Measurements from ENCODE around the gene HPCAL1.

The HPCAL1 gene

GRCh38 chr2:10264506-10265328, 38.0 kb upstream of the HPCAL1 start:
- no peak overlapping the region for H3K4me3 ChIP-seq (ENCODE audit: low read depth, low read length)
- ChIA-PET POLR2A (no interaction called here), CTCF (interaction anchor here (0.8 to 1.9 kb wide), 2 partner anchors 141 to 170 kb away, joined by 3 to 7 read pairs; no protein-coding TSS in a partner anchor)
- TF ChIP-seq, protein P1, sequence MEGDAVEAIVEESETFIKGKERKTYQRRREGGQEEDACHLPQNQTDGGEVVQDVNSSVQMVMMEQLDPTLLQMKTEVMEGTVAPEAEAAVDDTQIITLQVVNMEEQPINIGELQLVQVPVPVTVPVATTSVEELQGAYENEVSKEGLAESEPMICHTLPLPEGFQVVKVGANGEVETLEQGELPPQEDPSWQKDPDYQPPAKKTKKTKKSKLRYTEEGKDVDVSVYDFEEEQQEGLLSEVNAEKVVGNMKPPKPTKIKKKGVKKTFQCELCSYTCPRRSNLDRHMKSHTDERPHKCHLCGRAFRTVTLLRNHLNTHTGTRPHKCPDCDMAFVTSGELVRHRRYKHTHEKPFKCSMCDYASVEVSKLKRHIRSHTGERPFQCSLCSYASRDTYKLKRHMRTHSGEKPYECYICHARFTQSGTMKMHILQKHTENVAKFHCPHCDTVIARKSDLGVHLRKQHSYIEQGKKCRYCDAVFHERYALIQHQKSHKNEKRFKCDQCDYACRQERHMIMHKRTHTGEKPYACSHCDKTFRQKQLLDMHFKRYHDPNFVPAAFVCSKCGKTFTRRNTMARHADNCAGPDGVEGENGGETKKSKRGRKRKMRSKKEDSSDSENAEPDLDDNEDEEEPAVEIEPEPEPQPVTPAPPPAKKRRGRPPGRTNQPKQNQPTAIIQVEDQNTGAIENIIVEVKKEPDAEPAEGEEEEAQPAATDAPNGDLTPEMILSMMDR (IDR thresholded peaks at IDR 0.05; ENCODE audit: insufficient read depth, low read length, missing control alignments), result no peak
- DNase-seq (ENCODE audit: low read depth, low spot score), result no peak

DNA sequence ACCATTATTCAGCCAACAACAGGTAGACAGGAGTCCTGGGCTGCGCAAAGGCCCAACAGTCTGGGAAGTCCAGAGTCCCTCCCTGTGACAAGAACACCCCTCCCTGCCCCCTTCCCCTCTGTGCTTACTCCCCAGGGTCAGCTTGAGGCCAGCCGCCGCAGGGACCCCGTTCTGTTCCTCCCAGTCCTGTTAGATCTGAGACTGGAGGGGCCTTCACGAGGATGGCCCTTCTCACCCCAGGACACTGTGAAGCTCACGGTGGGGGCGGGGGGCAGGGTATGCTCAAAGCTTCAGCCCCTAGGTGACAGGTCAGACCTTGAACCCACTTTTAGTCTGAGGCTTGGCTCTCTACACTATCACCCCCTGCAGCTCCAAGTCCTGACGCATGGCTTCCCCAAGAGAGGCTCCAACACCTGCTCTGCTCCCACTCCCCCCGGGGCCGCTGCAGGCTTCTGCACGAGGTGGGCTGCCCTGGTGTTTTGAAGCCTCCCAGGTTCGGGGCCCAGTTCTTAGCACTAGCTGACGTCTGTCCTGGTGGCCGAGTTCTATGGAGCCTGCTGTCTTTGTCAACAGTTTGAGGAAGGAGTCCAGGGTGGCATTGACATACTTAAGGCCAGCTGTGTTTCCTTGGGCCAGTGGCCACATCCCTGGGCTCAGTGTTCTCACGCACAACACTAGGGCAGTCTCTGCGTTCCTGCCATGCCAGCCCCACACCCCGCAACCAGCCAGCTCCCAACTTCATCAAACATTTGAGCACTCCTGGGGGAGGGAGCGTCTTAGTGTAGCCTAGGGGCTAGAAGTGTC, 37.2 kb upstream of the HPCAL1 start:
- no peak for DNase-seq (ENCODE audit: low read depth, low spot score)
- ChIA-PET POLR2A (no interaction called here), CTCF (interaction anchor here (0.8 to 1.9 kb wide), 2 partner anchors 140 to 170 kb away, joined by 3 to 7 read pairs; no protein-coding TSS in a partner anchor)
- TF ChIP-seq, protein P1 (IDR thresholded peaks at IDR 0.05; ENCODE audit: insufficient read depth, low read length, missing control alignments), result no peak
- no peak overlapping the region for H3K4me3 ChIP-seq (ENCODE audit: low read depth, low read length)

- H3K4me3 ChIP-seq (ENCODE audit: low read depth, low read length), result no peak overlapping the region
- no peak for DNase-seq (ENCODE audit: low read depth, low spot score)
- TF ChIP-seq, protein P1 (IDR thresholded peaks at IDR 0.05; ENCODE audit: insufficient read depth, low read length, missing control alignments), result no peak
- CTCF ChIA-PET, result interaction anchor here (1.9 kb wide), 1 partner anchor 169 kb away, joined by 7 read pairs; no protein-coding TSS in a partner anchor
- POLR2A ChIA-PET, result no interaction called here
Observed at GRCh38 chr2:10266133-10266620, 36.5 kb upstream of the HPCAL1 start.

- TF ChIP-seq, protein P1 (IDR thresholded peaks at IDR 0.05; ENCODE audit: insufficient read depth, low read length, missing control alignments), result no peak
- POLR2A ChIA-PET, result no interaction called here
- CTCF ChIA-PET, result interaction anchor here (1.1 kb wide), 1 partner anchor 142 kb away, joined by 3 read pairs; no protein-coding TSS in a partner anchor
- H3K4me3 ChIP-seq (ENCODE audit: low read depth, low read length), result no peak overlapping the region
- DNase-seq (ENCODE audit: low read depth, low spot score), result no peak
Observed at GRCh38 chr2:10267036-10267435, 35.7 kb upstream of the HPCAL1 start.

GRCh38 chr2:10267551-10268465, 34.9 kb upstream of the HPCAL1 start:
- TF ChIP-seq, protein P1 (IDR thresholded peaks at IDR 0.05; ENCODE audit: insufficient read depth, low read length, missing control alignments), result no peak
- ChIA-PET CTCF (interaction anchor here (1.1 kb wide), 1 partner anchor 143 kb away, joined by 3 read pairs; no protein-coding TSS in a partner anchor), POLR2A (no interaction called here)
- no peak overlapping the region for H3K4me3 ChIP-seq (ENCODE audit: low read depth, low read length)
- DNase-seq (ENCODE audit: low read depth, low spot score), result no peak

All from AG04449 (cell line).